ENCODE measurements around the gene BTG4. TPM values are rescaled to one million over a fixed set of nuclear protein-coding genes. Genes with fewer than 3 reads are reported as not detected.
A peak's percentile ranks its signal among the peaks of the same experiment; 100 is the strongest.

Gene BTG4
- total RNA-seq, 1 donor from 2014 or later: not detected

DNA sequence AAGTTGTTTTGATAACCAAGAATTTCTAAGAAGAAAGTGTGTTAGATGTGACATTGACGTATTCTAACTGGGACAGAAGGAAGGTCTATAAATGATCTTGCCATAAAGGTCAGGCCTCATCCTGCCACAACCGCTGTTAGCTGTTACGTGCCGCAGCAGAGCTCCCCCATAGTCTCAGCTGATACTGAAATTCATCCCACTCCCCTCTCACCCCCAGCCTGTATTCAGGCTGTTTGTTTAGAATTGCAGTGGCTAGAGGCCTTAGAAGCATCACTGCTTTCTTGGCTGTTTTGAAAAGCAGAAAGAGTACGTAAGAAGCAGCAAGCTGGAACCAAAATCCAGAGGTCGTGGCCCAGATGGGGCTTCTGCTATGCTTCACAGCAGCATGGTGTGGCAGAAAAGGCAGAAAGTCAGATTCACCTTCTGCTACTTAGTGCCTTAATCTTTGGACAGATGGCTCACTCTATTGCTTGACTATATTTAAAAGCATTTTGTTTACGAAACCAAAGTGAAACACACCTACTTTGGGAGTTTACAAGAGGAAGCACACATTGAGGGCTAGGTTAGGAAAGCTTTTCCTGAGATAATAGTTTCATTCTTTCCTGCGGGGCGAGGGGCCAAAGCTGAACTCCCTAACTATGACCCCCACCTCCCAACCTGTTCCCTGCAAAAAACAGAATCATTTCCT lies 27.4 kb upstream of the BTG4 start:
- ATAC-seq (no peak), DNase-seq (ENCODE audit: low spot score) (no peak)
- intact Hi-C loops (cut with DNase I): no loop called here

DNA sequence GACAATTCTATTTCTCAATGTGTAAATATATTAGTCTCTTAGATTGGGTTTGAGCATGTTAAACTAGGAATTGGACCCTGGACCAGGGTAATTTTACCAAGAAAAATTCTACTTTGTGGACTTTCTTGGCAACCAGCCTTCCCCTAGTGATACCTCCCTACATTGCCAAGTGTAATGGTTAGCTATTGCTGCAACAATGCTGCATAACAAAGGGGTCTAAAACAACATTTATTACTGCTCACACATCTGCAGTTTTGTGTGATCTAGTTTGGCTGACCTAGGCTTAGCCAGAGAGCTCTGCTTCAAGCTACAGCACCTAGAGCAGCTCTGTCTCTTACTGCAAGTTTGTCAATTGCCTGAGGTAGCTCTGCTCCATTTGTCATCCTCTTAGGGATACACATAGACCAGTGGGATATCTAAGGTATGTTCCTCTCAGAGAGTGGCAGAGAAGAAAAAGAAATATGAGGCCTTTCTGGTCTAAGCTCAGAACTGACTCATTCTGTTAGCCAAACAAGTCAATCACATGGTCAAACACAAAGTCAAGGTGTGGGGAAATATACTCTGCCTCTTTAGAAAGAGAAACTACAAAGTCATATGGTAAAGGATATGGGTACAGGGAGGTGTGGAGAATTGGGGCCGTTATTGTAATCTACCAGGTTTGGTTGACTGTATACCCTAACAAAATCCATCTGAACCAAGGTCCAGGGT lies 26.4 kb upstream of the BTG4 start:
- DNase-seq (ENCODE audit: low spot score): no peak
- intact Hi-C loops (cut with DNase I): no loop called here
- no peak for ATAC-seq

DNA sequence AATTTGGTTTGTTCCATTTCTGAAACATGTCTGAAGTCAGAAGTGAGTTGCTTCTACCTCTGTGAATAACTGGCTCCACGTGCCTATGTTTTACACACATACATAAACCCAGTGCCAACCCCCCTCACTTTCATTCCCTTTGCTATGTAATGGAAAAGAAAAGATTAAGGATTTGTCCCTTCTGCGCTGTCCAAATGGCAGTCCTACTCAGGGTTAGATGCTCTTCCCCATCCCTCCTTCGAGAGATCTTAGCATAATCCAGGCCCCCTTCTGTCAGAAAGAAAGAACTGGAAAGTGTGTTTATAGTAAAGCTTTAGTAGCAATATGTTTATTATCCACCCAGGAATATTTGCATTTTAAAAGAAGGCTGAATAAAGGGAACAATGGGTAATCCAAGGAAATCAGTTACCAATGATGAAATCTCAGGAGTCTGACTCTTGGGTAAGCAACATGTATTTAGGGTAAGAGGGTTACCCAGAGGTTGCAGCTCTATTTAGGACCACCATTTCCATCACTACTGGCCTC lies 25.2 kb upstream of the BTG4 start:
- intact Hi-C loops (cut with DNase I): no loop called here

DNA sequence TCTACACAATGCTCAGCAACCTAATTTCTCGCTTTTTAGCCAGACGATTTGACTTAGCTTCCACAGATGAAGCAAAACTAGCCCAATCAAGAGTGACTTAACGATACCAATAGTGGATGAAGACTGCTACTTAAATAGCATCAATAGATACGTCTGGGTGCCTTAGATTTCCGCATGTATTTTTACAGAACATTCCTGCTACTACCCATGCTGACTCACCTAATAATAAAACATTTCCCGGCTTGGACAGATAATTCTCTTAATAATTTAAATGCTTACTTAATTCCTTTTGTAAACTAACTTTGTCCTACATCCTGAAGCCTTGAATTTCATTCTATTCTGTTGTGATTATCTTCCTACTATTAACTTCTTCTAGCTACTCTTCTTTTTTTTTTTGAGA lies 23.1 kb upstream of the BTG4 start:
- ATAC-seq (no peak), DNase-seq (ENCODE audit: low spot score) (no peak)
- intact Hi-C loops (cut with DNase I): no loop called here

More for the DNA sequence above, 25.2 kb upstream of the BTG4 start:
- DNase-seq (ENCODE audit: low spot score) (no peak), ATAC-seq (no peak)

DNA sequence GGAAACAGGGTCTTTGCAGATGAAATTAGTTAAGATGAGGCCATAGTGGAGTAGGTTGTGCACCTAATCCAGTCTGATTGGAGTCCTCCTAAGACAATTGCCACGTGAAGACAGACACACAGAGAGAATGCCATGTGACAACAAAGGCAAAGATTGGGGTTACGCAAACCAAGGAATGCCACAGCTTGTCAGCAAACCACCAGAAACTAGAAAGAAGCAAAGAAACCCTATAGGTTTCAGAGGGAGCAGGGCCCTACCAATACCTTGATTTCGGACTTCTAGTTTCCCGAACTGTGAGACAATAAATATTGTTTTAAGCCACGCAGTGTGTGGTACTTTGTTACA lies 20.2 kb upstream of the BTG4 start:
- intact Hi-C loops (cut with DNase I): no loop called here

DNA sequence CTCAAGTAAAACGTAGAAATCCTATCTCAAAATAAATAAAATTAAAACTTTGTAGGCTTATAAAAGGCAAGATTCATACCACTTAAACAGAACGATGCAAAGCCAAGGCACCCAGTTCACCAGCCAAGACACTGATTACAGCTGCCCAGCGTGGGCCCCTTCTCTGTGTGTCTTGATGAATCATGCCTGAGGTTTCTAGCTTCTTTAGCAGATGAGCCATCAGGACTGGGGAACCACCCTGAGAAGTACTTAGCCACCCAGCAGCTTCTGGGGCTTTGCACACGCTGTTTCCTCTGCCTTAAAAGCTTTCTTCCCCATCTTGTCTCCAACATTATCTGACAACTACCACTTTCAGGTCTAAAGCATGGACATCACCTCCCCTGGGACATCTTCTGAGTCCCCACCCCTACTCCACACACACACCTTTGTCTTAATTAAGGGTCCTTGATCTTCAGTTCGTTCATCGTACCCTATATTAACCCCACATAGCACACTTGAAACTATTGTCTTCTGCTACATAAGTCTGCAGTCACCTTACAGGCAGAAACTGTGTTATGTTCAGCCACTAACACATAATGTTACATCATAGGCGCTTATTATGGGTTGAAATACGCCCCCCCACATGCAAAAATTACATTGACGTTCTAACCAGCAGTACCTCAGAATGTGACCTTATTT lies 19.6 kb upstream of the BTG4 start:
- intact Hi-C loops (cut with DNase I): no loop called here
- ATAC-seq: no peak
- DNase-seq (ENCODE audit: low spot score): no peak

More for the DNA sequence above, 20.2 kb upstream of the BTG4 start:
- ATAC-seq (no peak), DNase-seq (ENCODE audit: low spot score) (no peak)

DNA sequence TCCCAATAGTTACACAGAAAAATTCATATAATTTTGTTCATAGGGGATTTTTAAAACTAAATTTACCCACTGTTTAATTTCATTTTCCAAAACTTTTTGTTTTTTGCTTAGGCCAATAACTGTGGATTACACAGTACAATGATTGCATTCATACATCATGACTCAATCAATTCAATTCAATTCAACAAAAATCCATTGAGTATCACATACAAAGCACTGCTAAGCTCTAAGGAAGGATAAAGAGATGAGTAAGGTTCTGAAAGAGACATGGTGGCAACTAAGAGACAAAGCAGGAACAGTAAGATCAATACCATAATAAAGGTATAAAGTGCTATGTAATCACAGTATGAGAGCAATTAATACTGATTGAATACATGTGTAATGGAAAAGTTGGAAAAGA lies 18.9 kb upstream of the BTG4 start:
- DNase-seq (ENCODE audit: low spot score) (no peak), ATAC-seq (no peak)
- intact Hi-C loops (cut with DNase I): no loop called here

DNA sequence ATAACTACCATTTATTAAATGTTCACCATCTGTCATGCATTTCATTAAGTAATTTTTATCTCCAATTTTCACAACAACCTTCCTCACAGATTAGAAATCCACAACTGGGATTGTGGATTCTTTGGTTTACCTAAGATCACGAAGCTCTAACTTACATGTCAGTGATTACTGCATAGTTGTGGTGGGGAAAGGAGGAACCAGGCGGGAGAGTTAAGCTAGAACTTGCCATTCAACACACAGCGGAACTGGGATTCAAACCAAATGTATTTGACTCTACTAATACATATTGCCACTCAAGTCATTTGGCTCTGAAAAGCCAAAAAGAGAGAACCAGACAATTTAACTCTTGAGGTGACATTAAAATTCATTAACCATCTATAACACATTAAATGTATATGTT lies 17.9 kb upstream of the BTG4 start:
- no peak for DNase-seq (ENCODE audit: low spot score)
- no peak for ATAC-seq
- intact Hi-C loops (cut with DNase I): no loop called here

DNA sequence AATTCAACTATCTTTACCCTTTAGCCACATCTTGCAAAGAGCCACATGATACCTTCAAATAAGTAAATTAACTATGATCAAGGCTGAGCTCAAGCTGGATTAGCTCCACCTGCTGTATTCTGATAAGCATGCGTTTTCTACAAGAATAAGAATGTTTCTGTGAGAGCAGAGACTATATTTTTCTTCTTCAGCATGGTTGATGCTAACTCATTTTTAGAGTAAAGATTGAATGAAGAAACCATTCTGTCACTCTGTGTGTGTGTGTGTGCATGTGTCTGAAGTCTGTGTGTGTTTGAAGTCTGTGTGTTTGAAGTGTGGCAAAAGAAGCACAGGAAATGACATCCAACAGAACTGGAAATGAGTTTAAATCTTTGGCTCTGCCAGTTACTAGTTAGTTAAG lies 16.4 kb upstream of the BTG4 start:
- DNase-seq (ENCODE audit: low spot score) (no peak), ATAC-seq (no peak)
- intact Hi-C loops (cut with DNase I): no loop called here

DNA sequence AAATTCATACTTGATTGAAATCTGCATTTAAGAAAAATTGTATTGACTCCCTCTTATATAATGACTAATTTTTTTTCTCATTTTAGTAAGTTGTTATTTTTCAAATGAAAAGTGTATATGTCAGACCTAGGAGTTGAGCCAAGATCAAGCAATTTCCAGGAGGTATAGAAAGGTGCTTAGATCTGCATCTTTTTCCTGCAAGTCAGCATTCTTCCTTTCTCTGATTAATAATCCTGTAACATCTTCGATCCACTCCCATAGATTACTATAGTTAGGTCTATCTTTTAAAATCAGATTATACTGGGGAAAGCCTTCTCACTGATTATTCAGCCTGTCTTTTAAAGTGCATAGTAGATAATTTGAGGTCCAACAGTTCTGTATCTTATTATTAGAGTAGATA lies 15.1 kb upstream of the BTG4 start:
- ATAC-seq: no peak
- intact Hi-C loops (cut with DNase I): no loop called here
- no peak for DNase-seq (ENCODE audit: low spot score)

DNA sequence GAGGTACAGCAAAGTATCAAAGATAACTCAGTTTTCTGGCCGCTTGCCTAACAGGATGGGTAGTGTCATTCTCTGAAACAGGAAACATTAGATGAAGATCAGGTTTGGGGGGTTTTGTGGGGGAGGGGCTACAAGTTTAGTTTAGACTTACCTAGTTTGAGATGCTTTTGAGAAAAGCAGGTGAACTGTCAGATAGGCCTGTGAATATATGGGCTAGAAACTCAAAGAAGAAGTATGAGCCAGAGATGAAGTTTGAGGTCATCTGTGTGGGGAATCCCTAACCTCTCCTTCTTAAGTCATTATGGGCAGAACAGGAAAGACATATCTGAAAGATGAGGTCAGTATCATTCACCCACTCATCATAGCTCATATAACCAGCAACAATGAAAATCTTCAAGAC lies 14.3 kb upstream of the BTG4 start:
- ATAC-seq (no peak), DNase-seq (ENCODE audit: low spot score) (no peak)
- intact Hi-C loops (cut with DNase I): no loop called here

DNA sequence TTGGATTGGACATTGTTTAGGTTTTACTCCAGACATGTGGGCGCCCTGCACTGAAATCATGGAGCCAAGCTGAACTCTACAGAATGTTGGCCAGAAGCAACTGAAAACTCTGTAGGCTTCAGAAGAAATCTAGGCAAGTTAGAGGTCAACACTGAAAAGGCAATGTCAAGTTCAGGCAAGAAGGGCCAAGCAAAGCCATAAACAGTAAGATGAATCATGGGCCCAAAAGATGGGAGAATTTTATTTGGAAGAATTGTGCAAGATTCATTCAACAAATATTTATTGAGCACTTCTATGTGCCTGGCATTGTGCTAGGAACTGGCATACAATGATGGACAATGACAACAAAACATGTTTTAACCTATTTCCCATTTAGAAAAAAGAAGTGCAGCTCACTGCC lies 13.3 kb upstream of the BTG4 start:
- DNase-seq (ENCODE audit: low spot score): no peak
- no peak for ATAC-seq
- intact Hi-C loops (cut with DNase I): no loop called here

DNA sequence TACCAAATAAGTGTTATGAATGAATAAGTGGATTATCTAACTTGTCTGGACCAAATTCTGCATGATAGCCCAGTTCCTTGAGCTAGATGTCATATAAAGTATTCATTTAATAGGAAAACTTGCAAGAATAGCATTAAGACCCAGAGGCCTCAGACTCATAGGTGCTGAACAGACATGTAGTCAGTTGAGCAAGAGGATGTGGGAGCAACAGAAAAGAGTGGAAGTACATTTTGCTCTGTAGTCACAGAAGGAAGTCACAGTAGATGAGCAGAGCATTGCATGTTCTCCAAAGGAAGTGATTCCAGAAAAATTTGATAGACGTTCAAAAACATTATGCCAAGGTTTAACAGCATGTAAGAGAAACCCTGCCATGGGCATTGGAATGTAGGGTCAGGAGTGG lies 11.9 kb upstream of the BTG4 start:
- ATAC-seq (no peak), DNase-seq (ENCODE audit: low spot score) (no peak)
- intact Hi-C loops (cut with DNase I): no loop called here

DNA sequence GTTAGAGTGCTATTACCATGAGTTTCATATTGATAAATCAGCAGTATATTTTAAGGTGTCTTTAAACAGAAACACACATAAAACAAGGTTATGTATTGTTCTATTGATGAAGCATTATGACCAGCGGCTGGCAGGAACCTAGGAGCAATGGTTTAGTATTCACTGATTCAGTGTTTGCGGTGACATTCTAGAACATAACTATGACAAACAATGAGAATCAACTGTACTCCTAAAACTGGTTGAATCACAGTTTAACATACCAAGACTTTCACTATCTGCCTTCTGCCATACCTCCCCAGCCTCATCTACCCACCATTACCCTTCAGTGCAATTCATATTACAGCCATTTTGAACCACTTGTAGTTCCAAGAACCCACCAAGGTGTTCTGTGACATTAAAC lies 11.2 kb upstream of the BTG4 start:
- no peak for ATAC-seq
- intact Hi-C loops (cut with DNase I): no loop called here
- no peak for DNase-seq (ENCODE audit: low spot score)

DNA sequence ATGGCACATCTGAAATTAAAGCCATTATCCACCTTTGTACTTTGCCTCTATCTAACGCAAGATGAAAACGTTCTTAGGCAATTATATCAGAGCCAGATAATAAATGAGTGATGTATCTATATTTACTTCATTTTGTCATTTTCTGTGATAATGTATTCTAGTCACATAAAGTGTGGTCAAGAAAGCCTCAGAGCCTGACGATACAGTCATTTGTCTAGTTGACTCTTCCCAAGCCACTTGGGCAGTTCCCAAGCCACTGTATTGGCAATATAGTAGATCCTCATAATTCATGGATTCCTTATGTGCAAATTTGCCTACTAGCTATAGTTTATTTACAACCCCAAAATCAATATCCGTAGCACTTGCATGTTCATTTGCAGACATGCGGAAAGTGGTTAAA lies 10.2 kb upstream of the BTG4 start:
- DNase-seq (ENCODE audit: low spot score) (no peak), ATAC-seq (no peak)
- intact Hi-C loops (cut with DNase I): no loop called here

DNA sequence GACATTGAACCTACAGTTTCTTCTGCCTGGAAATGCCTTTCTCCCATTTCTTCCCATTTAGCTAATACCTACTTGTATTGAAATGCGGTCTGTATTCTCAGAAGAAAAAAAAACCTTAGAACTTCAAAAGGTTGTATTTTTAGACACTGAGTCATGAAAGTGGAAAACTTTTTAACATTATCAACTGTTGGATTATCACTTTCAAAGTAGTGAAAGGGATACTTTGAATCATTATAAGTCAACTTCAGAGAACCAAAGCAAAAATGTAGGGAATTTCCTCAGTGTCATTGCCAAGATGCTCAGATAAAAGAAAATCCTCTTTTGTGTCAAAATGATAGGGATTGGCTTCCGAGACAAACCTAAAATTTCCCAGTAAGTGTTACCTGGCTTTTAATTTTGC lies 8.9 kb upstream of the BTG4 start:
- intact Hi-C loops (cut with DNase I): no loop called here
- ATAC-seq (no peak), DNase-seq (ENCODE audit: low spot score) (no peak)

DNA sequence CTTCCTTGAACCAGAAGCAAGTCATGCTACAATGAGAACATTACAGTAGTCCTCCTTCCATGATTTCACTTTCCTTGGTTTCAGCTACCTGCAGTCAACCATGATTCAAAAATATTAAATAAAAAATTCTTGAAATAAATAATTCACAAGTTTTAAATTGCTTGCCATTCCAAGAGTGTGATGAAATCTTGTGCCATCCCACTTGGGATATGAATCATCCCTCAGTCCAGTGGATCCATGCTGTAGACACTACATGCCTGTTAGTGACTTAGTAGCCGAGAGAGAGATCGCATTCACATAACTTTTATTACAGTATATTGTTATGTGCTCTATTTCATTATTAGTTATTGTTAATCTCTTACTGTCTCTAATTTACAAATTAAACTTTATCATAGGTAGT lies 8.4 kb upstream of the BTG4 start:
- intact Hi-C loops (cut with DNase I): no loop called here
- DNase-seq (ENCODE audit: low spot score): no peak
- no peak for ATAC-seq

DNA sequence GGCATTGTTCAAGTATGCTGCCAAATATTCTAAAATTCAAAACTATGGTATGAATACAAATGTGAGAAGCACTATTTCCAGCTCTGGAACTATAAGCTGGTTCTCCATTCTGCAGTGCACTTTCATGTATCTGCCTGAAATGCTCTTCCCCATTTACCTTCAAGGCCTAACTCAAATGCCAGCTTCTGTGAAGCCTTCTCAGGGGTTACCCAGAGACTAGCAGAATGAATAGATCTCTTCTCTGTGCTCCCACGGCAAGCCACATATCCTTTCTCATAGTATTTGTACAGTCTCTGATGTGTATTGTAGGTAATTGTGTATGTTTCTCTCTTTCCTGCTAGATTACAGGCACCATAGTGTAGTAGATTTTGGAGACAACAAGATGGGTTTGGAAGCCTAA lies 6.5 kb upstream of the BTG4 start:
- DNase-seq (ENCODE audit: low spot score): no peak
- intact Hi-C loops (cut with DNase I): no loop called here
- no peak for ATAC-seq

DNA sequence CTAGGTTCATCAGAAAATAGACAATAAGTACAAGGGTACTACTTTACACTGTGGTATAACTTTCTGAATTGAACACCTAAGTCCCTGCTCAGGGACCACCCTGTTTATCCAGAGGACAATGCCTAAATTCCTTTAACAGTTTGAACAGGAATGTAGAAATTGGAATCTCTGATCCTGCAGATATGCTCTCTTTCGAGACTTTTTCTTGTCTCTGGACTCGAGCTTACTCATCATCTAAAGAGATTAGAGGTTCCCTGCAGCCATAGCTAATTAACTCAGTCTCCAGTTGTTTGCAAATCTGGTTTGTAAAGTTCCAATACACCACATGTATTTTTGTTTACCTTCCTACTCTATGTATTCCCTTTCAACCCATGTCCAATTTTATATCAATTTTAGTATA lies 3.4 kb upstream of the BTG4 start:
- ATAC-seq (no peak), DNase-seq (ENCODE audit: low spot score) (no peak)
- intact Hi-C loops (cut with DNase I): no loop called here

DNA sequence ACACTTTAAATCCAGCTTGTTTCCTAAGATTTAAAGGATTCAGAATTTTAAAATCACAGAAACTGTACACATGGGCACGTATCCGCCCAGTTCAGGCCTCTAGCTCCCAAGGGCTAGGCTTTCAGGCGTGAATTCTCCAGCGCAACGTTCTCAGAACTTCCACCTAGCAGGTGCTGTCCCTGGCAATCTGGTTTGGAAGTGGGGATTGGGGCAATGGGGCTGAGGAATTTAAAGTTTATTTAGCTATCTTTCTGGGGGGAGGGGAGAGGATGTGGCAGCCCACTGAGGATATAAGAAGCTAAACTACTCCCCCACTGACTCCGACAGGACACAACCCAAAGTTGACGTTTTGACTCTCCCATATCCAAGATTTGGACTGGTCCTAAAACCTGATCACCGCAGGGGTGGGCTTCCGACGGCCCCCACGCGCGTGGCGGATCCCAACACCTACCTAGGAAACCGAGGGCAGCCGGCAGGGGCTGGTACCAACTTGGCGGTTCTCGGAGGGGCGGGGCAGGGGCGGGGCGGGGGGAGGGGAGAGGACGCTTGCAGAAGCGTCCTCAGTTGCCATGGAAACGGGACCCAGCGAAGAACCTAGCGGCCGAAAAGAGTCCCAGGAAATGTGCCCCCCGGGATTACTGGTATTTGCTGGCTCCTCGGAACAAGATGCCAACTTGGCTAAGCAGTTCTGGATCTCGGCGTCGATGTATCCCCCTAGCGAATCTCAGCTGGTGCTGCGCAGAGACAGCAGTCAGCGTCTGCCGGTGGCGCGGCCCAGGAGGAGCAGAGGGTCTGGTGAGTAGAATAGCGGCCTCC lies 2.2 kb upstream of the BTG4 start, which contains the start of gene HOATZ:
Gene HOATZ, plus strand, starts transcription at position 563 of the 816 bp plus-strand sequence. Its CDS starts 7 bp downstream, at position 570.
- ATAC-seq (peak; percentile 31), DNase-seq (ENCODE audit: low spot score) (no peak)
- intact Hi-C loops (cut with DNase I): no loop called here
